SK-N-MC (cell line): ENCODE results near the gene SV2C.

Experiments used
- EZH2 ChIP-seq: fragments of 200-600 bp; sonication (generic); IDR thresholded peaks from one replicate; pipeline ENCODE4 v1.6.1; 2017; ENCODE audit warnings: antibody characterized with exemption
- POLR2AphosphoS5 ChIP-seq: IDR thresholded peaks from 2 replicates; pipeline ENCODE4 v1.6.1; 2012; ENCODE audit warnings: mild to moderate bottlenecking, low read depth, low read length, borderline replicate concordance

DNA sequence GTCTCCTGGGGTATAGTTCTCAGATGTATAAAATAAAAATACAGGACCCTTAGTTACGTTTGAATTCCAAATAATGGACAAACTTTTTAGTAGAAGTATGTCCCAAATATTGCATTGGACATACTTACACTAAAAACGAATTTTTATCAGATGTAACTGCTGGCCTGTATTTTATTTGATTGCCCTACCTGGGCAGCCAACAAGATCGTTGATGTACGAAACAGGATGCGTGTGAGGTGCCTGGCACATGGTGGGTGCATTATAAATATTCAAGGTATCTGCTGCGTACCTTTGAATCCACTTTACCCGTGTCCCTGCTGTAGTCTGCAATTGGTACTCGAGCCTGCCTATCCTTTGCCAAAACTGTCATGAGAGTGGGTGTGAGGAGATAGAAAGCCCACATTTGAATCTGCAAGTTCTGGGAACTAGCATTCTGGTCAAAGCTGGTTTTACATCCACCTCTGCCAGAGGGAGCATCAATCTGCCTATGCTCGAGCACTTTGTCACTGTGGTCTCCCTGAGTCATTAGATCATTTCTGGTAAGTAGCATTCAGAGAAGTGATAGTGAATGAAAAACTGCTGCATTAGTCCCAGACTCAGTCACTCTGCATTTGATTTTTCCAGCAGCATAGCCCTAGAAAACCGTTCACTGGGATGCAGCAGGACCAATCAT lies 186.2 kb downstream of the SV2C start:
- TF ChIP-seq EZH2, result no peak
- no peak for TF ChIP-seq POLR2AphosphoS5
